Heart left ventricle (tissue), 13 donors: ENCODE measurements around the gene ATP5PD.

Experiments used
- POLR2A ChIP-seq, 2 donors: fragments of 450-650 bp; IDR thresholded peaks; one replicate each; pipeline ENCODE4 v1.6.1; 2017; ENCODE audit warnings: antibody characterized with exemption in 2 of 2, mild to moderate bottlenecking in 2 of 2, moderate library complexity in 2 of 2
- TF ChIP-seq, protein P1 (sequence below), 12 donors: fragments of 200-600 bp; sonication (generic) in 4 of 12; IDR thresholded peaks; one replicate each; pipeline versions ENCODE4 v1.5.0 to v1.8.0; 2018 to 2022; ENCODE audit warnings: antibody characterized with exemption in 12 of 12, mild to moderate bottlenecking in 5 of 12
- donor health status: ischemic (EF 13 %, LVEDD 7.1; RV severe dilation, severe dysfunction).
- donor health status: DM: no; HTN: yes; CAD: no.
- donor health status: DM: no; HTN: no; CAD: no.
- donor health status: ischemic (EF 25% LVEDD 6.9; RV normal size, moderate dysfunction).
- donor health status: ischemic (EF 25% LVEDD 5.7; RV mildly dilated, moderate dysfunction).
- donor health status: ischemic (EF 35%, LVEDD 5.7; RV mildly dilated, moderate dysfunction).
- donor health status: nonischemic (EF 11% LVEDD 7.7; RV severe dilation, severe dysfunction).
- donor health status: DM: yes; HTN: yes; CAD: no.
- donor health status: PGD.
- donor health status: ischemic (EF 29% LVEDD 5.4; RV normal size, mild dysfunction).
- donor health status: nonischemic (EF 23%, LVEDD 6.1; RV moderate dilation, normal function).

DNA sequence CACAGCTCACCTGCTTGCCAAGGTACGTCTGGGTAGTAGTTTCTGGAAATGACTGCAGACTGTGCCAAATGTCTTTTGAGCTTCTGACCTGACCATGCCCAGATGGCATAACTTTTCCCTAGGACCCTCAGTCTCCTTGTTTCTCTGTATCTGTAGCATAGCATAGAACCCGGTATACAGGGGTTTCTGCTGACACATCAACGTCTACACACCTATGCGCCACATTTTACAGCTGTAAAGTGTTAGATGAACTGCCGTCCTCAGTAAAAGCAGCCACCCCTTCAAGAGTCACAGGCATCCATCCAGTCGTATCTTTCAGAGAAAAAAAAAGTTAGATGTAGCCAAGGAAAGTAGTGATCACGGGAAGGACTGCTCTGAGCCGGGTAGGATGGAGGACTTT is 17.7 kb upstream of the ATP5PD start:
- TF ChIP-seq, protein P1, sequence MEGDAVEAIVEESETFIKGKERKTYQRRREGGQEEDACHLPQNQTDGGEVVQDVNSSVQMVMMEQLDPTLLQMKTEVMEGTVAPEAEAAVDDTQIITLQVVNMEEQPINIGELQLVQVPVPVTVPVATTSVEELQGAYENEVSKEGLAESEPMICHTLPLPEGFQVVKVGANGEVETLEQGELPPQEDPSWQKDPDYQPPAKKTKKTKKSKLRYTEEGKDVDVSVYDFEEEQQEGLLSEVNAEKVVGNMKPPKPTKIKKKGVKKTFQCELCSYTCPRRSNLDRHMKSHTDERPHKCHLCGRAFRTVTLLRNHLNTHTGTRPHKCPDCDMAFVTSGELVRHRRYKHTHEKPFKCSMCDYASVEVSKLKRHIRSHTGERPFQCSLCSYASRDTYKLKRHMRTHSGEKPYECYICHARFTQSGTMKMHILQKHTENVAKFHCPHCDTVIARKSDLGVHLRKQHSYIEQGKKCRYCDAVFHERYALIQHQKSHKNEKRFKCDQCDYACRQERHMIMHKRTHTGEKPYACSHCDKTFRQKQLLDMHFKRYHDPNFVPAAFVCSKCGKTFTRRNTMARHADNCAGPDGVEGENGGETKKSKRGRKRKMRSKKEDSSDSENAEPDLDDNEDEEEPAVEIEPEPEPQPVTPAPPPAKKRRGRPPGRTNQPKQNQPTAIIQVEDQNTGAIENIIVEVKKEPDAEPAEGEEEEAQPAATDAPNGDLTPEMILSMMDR (IDR thresholded peaks at IDR 0.05) = no peak
- no peak for TF ChIP-seq POLR2A (IDR thresholded peaks at IDR 0.05)
